Erythroblast (primary cell): ENCODE results near the gene CD1B.

Experiments used
- GATA1 ChIP-seq: IDR thresholded peaks from 2 replicates; pipeline ENCODE4 v1.6.1; 2011; ENCODE audit warnings: low read depth, mild to moderate bottlenecking, control low read depth, low read length, moderate library complexity
- POLR2A ChIP-seq: IDR thresholded peaks from 2 replicates; pipeline ENCODE4 v1.6.1; 2011; ENCODE audit warnings: mild to moderate bottlenecking, low read length

DNA sequence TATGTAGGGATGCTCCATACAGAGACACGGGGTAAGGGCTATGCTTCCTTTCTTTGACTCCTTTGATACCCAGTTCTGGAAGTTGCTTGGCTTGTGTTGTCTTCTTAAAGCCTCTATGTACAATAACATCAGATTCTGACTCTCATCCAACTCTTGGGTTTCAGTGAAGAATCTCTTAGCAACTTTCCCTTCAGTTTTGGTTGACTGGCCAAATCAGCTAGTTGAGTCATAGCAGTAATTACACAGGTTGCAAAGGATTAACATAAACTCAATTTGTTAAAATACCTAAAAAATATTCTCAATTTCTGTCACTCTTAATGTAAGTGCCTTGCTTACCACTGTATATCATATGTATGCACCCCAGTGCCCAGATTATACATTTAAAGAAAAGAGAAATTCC lies 31.6 kb upstream of the CD1B start:
- TF ChIP-seq POLR2A (no peak), GATA1 (no peak)
